NCI-H1694 (cell line): Measurements from ENCODE around the gene FTCD.
"Not testable (repeated sequence)": the region's sequence is repeated elsewhere in the genome, so short reads cannot be mapped to it uniquely, and the experiment has no call there.

ENCODE experiments used
- DNase-seq: peaks from one replicate; lab custom pipeline; 2025; lab: John Stamatoyannopoulos, UW

FTCD gene

DNA sequence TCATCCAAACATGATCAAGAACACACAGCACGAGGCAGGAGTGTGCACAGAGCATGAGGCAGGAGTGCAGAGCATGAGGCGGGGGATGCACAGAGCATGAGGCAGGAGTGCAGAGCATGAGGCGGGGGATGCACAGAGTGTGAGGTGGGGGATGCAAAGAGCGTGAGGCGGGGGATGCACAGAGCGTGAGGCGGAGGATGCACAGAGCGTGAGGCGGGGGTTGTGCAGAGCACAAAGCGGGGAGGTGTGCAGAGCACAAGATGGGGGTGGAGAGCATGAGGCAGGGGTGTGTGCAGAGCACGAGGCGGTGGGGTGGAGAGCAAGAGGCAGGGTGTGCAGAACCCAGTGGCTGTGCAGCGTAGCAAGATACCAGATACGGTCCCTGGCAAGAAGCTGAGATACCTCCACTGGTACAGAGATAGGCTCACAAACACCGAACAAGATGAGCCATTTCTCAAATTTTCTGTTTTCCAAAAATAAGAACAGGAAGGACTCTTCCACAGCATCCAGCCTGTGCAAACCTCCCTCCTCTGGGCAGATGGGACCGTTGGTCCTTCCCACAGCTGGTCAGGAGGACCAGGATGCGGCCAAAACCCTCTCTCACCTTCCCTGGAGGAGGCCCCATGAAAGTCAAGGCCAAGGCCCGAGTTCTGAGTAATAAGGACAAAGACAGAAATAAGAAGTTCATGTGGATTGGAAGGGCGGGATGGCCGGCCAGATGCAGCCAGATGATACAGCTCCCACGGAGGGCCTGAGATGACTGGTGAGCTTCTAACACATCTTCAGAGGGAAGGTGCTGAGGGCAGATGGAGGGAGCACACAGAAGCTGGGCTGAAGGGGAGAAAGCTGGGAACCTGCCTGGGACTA is 16.9 kb upstream of the FTCD start:
- DNase-seq = no peak

DNA sequence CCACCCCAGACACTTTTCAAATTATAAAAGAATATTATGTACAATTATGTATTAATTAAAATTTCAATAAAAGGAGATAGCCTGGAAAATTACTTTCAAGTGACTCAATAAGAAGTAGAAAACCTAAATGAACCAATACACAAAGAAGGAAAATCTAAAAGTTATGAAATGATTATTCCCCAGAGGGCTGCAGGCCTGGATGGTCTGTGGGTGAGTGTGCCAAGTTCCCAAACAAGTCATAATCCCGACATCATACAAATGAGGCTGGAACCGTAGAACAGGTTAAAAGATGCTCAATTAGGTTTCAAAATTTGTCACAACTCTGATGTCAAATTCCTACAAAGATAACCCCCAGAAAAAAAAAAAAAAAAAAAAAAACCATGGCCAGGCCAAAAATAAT is 16.2 kb upstream of the FTCD start:
- DNase-seq = no peak

DNA sequence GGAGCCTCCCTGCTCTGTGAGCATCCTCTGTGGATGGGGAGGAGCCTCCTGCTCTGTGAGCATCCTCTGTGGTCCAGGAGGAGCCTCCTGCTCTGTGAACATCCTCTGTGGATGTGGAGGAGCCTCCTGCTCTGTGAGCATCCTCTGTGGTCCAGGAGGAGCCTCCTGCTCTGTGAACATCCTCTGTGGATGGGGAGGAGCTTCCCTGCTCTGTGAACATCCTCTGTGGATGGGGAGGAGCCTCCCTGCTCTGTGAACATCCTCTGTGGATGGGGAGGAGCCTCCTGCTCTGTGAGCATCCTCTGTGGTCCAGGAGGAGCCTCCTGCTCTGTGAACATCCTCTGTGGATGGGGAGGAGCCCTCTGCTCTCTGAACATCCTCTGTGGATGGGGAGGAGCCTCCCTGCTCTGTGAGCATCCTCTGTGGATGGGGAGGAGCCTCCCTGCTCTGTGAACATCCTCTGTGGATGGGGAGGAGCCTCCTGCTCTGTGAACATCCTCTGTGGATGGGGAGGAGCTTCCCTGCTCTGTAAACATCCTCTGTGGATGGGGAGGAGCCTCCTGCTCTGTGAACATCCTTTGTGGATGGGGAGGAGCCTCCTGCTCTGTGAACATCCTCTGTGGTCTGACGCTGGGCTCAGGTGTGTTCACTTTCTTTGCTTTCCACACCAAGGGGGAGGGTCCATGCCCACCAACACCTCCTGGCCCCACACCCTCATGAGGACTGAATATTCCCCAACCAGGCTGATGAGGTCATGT is 15.2 kb upstream of the FTCD start:
- not testable (repeated sequence) for DNase-seq

DNA sequence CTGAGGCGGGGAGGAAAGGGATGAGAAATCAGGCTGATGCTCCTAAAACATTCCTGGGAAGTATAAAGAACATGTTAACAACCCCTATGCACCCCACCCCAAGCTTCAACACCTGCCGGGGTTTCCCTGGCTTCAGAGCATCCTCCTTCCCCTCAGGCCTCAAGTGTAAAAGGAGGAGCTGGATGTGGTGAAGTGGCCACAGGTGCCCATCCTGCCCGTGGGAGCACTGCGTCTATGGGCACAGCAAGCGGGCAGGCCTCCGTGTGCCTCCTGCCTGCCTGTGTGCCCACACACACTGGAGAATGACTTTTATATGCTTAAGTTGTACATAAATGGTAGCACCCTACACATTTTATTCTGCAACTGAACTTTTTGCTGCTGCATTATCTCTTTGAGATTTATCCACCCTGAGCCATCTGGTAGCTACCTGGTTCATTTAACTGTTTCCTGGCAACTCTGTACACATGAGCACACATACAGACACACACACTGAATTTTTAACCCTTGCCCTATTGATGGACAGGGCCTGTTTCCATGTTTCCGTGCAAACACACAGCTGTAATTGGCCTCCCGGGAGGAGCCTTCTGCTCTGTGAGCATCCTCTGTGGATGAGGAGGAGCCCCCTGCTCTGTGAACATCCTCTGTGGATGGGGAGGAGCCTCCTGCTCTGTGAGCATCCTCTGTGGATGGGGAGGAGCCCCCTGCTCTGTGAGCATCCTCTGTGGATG is 13.4 kb upstream of the FTCD start:
- peak; percentile 92 for DNase-seq

DNA sequence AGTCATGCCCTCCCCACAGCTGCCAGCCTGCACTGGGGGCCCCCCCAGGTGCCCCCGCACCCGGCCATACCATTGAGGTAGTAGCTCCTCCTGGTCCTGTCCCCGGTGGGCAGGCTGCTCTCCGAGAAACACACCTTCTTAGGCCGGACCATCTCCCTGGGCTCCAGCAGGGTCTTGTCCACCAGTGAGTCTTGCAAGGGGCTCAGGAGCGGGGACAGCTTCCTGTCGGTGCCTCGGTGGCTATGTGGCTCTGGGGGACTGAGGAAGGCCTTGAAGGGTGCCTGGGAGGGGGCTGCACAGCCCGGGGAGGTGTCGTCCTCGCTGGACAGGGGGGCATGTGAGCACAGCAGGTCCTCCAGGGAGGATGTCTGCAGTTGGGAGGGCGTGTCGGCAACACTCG is 12.9 kb upstream of the FTCD start:
- DNase-seq = no peak

DNA sequence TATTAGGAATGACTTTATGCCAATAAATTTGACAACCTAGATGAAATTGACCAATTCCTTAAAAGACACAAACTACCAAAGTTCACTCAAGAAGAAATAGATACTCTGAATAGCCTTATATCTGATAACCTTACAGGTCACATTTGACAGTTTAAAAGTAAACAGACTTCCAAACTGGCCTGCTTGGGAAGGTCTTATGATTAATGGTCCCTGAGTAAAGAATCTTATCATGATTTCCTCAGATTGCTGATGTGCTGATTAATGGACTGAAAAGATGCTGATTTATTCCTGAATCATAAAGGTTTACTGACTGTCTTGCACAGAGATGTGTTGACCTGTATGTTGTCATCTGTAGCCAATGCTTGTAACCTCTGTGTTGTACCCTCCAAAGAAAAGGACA is 9.7 kb upstream of the FTCD start:
- DNase-seq = no peak

DNA sequence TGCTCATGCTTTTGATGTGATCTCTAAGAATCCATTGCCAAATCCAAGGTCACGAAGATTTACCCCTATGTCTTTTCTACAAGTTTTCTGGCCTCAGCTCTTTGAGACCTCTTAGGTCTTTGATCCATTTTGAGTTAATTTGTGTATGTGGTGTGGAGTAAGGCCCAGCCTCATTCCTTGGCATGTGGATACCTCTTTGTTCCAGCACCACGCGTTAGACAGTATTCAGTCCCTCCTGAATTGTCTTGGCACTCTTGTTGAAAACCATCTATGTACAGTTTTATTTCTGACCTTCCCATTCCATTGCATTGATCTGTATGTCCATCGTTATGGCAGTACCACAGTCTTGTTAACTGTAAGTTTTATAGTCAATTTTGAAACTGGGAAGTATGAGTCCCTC is 8.0 kb upstream of the FTCD start:
- DNase-seq = no peak

DNA sequence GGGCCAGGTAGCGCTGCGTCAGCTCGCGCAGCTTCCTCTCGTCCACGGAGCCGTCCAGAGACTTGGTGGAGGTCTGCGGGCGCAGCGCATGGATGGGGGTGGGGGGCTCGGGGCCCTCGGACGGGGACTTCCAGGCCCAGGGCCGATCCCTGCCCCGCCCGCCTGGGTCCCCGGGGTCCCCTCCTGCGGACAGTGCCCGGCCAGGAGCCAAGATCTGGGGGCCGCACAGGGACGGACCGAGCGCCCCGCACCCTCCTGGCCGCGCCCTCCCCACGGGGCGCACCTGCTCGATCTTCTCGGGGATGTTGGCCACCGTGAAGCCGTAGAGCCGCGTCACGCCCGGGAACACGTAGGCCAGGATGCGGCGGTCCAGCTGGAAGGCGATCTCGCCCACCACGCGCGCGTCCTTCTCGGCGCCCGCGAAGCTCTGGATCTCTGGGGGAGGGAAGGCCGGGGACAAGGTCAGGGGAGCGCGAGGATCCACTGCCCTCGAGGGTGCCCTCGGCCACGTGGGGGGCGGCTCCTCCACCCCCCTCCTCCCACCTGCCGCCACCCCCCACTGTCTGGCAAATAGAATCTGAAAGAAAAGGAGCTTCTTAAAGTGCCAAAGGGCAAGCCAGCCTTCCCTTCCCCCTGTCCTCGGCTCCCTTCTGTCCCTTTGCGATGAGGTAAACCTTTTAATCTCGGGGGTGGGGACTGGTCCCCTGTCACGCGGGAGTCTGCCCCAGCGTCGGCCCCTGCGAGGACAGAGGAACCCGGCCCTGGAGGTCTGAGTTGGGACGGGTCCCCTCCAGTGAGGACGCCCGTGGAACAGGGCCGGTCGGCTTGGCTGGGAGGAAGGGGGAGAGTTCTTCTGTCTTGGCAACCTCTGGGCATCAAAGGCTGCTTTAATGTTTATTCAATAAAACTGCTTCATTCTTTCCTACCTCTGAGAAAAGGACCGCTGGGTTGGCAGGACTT is 6.5 kb upstream of the FTCD start:
- no peak for DNase-seq

DNA sequence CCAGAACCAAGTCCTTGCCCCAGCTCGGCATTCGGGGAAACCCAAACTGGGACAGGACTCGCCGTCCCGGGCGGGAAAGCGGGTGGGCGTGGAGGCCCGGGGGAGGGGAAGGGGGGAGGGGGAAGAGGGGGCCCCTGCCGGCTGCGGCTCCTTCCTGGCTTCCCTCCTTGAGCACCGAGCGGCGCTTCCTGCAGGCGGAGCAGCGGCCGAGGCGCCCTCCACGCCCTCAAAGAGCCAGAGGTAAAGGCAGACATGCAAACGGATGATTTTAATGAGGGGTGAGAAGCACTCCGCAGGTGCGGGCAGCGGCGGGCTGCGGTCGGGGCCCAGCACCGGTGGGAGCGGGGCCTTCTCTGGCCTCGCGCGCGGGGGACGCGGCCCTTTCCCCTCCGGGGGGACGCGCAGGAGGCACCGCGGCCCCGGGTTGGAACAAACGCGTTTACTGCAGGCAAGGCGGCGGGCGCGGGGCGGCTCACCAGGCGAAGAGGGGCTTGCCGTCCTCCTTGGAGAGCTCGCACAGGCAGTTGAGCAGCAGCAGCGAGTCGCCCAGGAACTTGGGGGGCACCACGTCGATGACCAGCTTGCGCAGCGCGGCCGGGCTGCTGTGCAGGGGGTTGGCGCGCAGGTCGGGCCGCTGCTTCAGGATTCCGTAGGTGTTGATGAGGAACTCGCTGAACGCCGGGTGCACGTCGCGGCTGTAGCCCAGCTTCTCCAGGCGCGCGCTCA is 5.7 kb upstream of the FTCD start:
- DNase-seq = no peak

DNA sequence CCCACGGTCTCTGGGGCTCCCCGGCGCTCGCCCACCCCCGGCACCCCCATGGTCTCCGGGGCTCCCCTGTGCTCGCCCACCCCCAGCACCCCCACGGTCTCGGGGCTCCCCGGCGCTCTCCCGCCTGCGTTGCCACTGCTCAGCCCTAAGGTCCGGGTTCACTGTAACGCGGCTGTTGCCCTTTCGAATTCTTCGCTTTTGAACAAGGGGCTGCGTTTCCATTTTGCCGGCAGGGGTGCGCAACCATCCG is 5.2 kb upstream of the FTCD start:
- no peak for DNase-seq

DNA sequence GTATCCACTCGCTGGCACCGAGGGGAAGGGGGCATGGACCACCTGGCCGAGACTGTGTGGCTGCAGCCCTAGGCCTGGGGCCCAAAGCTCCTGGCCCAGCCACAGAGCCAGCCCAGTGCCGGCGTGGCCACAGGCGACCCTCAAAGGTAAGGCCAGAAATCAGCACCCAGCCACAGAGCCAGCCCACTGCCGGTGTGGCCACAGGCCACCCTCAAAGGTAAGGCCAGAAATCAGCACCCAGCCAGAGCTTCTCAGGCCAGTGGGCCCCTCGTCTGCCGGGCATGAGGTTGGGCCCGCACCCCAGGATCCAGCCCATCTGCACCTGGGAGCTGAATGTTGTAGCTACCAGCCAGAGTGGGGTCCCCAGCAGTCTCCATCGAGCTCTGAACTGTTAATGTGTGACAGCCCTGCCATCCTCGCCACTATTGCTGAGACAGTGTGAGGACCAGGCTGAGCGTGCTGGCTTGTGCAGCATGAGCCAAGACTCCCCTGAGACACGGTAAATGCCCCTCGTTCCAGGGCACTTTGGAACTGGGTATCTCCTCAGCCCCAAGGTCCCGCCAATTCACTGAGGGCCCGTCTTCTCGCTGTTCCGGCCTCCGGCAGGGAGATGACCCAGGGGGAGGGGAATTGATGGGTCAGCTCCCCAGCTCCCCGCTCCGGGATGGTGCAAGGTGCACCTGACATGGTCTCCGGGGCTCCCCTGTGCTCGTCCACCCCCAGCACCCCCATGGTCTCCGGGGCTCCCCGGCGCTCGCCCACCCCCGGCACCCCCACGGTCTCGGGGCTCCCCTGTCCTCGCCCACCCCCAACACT is 4.7 kb upstream of the FTCD start:
- DNase-seq = no peak

DNA sequence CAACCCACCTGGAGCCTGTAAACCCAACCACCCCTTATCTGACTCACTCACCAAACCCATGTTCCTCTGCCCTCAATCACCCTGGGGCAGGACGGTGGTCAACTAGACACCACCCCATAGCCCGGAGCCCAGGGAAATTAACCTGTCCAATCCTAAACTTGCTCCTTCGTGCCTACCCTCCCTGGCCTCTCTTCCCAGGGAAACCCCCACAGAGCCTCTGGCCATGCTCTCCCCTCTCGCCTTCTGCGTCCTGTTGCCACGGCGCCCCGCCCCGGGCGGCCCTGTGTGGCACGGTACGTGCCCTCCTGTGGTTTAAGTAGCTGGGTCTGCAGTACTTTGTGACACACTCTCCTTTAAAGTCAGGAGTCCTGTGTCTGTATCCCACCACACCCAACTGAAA is 4.0 kb upstream of the FTCD start:
- DNase-seq = no peak

DNA sequence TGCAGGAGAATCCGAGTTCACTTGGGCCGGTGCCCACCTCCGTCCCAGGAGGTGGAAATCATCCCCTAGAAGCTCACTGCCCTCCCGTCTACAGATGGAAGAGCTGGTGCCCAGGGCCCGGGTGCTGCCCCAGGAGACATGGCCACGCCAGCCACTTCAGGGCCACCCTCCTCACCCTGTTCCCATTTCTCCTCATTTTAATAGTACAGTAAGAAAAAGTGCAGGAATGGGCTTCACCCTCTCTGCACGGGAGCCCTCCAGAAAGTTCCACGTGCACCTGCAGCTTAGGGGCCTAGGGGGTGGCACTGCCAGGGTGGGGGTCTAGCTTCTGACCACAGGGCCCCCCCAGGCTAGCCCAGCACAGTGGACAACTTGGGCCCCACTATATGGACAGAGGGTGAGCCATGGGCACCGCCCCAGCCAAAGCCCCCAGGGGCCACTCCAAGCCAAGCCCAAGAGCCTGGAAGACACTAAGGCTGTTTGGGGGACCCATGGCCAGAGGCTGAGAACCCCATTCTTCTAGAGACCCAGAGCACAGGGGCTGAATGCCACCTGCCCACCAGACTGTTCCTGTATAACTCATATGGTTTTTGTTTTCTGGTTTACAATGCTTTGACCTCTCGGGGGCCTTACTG is 3.4 kb upstream of the FTCD start:
- DNase-seq = no peak

DNA sequence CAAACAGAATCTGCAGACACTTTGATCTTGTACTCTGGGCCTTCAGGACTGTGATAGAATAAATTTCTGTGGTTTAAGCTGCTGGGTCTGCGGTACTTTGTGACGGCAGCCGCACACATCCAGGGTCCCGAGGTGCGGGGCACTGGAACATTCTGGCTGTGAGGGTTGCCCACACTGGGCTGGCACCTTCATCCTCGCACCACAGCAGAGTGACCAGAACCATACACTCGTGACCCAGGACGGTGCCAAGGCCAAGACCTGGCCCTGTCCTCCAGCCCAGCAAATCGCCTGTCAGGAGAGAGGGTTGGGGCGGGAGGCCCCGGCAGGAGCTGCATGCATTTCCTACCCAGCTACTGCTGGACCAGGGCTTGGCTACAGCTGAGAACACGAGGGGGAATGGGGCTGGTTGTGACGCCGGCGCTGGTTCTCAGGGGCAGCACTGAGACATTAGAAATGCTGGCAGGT is 2.6 kb upstream of the FTCD start:
- no peak for DNase-seq

DNA sequence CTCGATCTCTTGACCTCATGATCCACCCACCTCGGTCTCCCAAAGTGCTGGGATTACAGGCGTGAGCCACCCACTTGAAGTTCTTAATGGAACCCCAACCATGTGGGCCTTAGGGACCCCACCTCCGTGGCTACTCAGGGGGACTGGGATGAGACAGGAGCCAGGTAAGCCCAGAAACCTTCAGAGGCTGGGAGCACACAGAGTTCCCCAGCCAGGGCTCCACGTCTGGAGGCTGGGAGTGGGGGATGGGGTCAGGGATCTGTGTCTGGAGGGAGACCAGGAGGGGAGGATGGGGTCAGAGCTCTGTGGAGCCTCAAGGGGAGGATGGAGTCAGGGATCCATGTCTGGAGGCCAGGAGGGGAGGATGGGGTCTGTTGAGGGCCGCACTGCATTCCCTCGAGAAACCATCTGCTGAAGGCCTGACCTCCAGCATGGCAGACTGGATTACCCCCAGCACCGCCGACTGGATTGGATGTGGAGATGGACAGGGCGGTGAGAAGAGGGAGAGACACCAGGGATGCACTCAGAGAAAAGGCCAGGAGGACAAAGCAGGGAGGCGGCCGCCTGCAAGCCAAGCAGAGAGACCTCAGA is 2.1 kb upstream of the FTCD start:
- DNase-seq = no peak

DNA sequence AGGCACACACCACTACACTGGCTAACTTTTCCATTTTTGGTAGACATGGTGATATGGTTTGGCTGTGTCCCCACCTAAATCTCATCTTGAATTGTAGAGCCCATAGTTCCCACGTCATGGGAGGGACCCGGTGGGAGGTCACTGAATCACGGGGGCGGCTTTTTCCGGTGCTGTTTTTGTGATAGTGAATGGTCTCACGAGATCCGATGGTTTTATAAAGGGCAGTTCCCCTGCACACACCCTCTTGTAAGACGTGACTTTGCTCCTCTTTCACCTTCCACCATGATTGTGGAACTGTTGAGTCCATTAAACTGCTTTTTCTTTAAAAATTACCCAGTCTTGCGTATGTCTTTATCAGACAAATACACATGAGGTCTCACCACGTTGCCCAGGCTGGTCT is 1.3 kb upstream of the FTCD start:
- DNase-seq = no peak

DNA sequence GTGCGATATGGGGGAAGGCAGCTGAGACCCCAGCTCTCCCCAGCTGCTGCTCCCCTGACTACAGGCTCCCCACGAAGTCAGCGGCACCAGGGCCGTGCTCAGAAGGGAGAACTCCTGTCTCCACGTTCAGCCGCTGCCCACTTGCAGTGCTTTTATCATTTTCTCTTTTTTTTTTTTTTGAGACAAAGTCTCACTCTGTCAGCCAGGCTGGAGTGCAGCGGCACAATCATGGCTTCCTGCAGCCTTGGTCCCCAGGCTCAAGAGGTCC is 933 bp upstream of the FTCD start:
- DNase-seq = no peak

DNA sequence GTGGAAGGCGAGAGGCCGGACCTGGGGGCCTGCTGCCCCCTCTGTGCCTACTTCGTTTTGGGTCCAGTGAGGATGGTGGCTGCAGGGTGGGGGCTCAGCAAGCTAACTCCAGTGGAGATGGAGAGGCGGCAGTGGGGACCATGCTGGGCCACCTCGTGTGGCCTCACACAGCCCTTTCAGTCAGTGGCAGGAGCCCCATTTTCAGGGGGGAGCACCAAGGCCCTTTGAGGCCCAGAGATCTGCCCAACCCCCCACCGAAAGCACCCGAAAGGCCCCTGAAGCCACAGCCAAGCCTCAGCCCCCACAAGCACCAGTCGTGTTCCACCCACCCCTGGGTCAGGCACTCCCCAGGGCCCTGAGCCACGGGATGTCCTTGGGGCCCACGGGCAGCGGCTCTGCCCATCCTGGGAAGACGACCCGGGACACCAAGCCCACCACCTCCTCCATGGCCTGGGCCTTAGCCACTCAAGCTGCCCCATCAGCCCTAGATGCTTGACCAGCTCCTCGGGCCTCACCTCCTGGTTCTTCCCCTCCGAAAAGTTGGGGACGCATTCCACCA is 345 bp downstream of the FTCD start:
- no peak for DNase-seq
